CD14-positive monocyte (primary cell): ENCODE results near the gene CACNA2D1. TPM values are rescaled to one million over a fixed set of nuclear protein-coding genes. Genes with fewer than 3 reads are reported as not detected.

ENCODE experiments used
- DNase-seq, 3 donors: peaks; one replicate each; pipeline ENCODE4 v3.0.0-alpha.2; 2011 to 2022
- H2AFZ ChIP-seq: 2 replicates; pipeline ENCODE4 v1.6.0; 2012; ENCODE audit warnings: mild to moderate bottlenecking, low read depth, low read length, inconsistent platforms; ENCODE audit not compliant: insufficient read depth, poor library complexity, severe bottlenecking
- H3K27ac ChIP-seq, 2 donors: 1 replicate in 1 of 2; 2 replicates in 1 of 2; pipeline ENCODE4 v1.5.1; 2012 to 2013; ENCODE audit warnings: low read length in 2 of 2, control low read depth in 1 of 2, inconsistent platforms in 1 of 2, low read depth in 1 of 2, mild to moderate bottlenecking in 1 of 2
- H3K27me3 ChIP-seq, 2 donors: one replicate each; pipeline versions ENCODE4 v1.6.0 to v1.6.1; 2011 to 2013; ENCODE audit warnings: low read length in 2 of 2; ENCODE audit not compliant: control insufficient read depth in 2 of 2, insufficient read depth in 2 of 2
- H3K36me3 ChIP-seq, 2 donors: replicated peaks in 1 of 2; 1 replicate in 1 of 2; 2 replicates in 1 of 2; pipeline versions ENCODE4 v1.5.1 to v1.6.1; 2012 to 2013; ENCODE audit warnings: low read length in 2 of 2, control low read depth in 1 of 2, inconsistent platforms in 1 of 2, mild to moderate bottlenecking in 1 of 2; ENCODE audit not compliant: insufficient read depth in 2 of 2, control insufficient read depth in 1 of 2
- H3K4me1 ChIP-seq, 2 donors: 1 replicate in 1 of 2; 2 replicates in 1 of 2; pipeline versions ENCODE4 v1.5.1 to v1.6.1; 2012 to 2013; ENCODE audit warnings: low read length in 2 of 2, control low read depth in 1 of 2, inconsistent platforms in 1 of 2, mild to moderate bottlenecking in 1 of 2, moderate library complexity in 1 of 2; ENCODE audit not compliant: insufficient read depth in 2 of 2, control insufficient read depth in 1 of 2
- H3K4me2 ChIP-seq: replicated peaks from 2 replicates; pipeline ENCODE3; 2012; ENCODE audit warnings: low read length, moderate library complexity, mild to moderate bottlenecking; ENCODE audit not compliant: poor library complexity, severe bottlenecking; ENCODE audit errors: extremely low read depth
- H3K4me3 ChIP-seq, 3 experiments: fragments of 200-600 bp in 1 of 3; sonication (generic) in 1 of 3; replicated peaks in 1 of 3; 1 replicate in 2 of 3; 2 replicates in 1 of 3; pipeline ENCODE4 v1.5.1; 2011 to 2013; ENCODE audit warnings: low read length in 3 of 3, mild to moderate bottlenecking in 3 of 3, control low read depth in 2 of 3, low read depth in 2 of 3, inconsistent platforms in 1 of 3, moderate library complexity in 1 of 3
- H3K79me2 ChIP-seq: 2 replicates; pipeline ENCODE4 v1.6.0; 2012; ENCODE audit warnings: mild to moderate bottlenecking, control low read depth, inconsistent platforms, low read length, moderate library complexity; ENCODE audit not compliant: insufficient read depth
- H3K9ac ChIP-seq: 2 replicates; pipeline ENCODE4 v1.6.0; 2017; ENCODE audit warnings: low read length, mild to moderate bottlenecking; ENCODE audit not compliant: insufficient read depth, poor library complexity, severe bottlenecking
- H3K9me3 ChIP-seq, 2 donors: replicated peaks in 1 of 2; 1 replicate in 1 of 2; 2 replicates in 1 of 2; pipeline versions ENCODE4 v1.5.1 to v1.6.1; 2012 to 2013; ENCODE audit warnings: low read length in 2 of 2, control low read depth in 1 of 2; ENCODE audit not compliant: control insufficient read depth in 1 of 2, insufficient read depth in 1 of 2
- H4K20me1 ChIP-seq: 2 replicates; pipeline ENCODE4 v1.6.0; 2012; ENCODE audit warnings: mild to moderate bottlenecking, low read length, control low read depth, moderate library complexity; ENCODE audit not compliant: insufficient read depth
- H3K27ac Mint-ChIP-seq, 7 donors: one replicate each; pipeline ENCODE4 v1.8.0; 2020; ENCODE audit warnings: mild to moderate bottlenecking in 7 of 7, mixed read lengths in 7 of 7, moderate library complexity in 6 of 7, inconsistent platforms in 2 of 7
- H3K27me3 Mint-ChIP-seq, 3 donors: one replicate each; pipeline ENCODE4 v1.8.0; 2021 to 2022; ENCODE audit warnings: low read depth in 3 of 3, mild to moderate bottlenecking in 3 of 3, mixed read lengths in 3 of 3, moderate library complexity in 3 of 3, inconsistent platforms in 1 of 3
- H3K36me3 Mint-ChIP-seq, 2 donors: one replicate each; pipeline ENCODE4 v1.8.0; 2020; ENCODE audit warnings: mixed read lengths in 2 of 2, inconsistent platforms in 1 of 2, mild to moderate bottlenecking in 1 of 2
- H3K4me1 Mint-ChIP-seq: one replicate; pipeline ENCODE4 v1.8.0; 2020; ENCODE audit warnings: mild to moderate bottlenecking, mixed read lengths
- H3K4me3 Mint-ChIP-seq, 2 donors: one replicate each; pipeline ENCODE4 v1.8.0; 2020; ENCODE audit warnings: mild to moderate bottlenecking in 2 of 2, mixed read lengths in 2 of 2, moderate library complexity in 1 of 2
- H3K9me3 Mint-ChIP-seq, 7 donors: one replicate each; pipeline ENCODE4 v1.8.0; 2020 to 2022; ENCODE audit warnings: mixed read lengths in 7 of 7, mild to moderate bottlenecking in 6 of 7, moderate library complexity in 6 of 7, inconsistent platforms in 2 of 7
- WGBS: methylation state at CpG from one replicate; pipeline ENCODE4 v1.1.5; 2013; ENCODE audit warnings: missing lambda C conversion rate; ENCODE audit not compliant: insufficient coverage; 5-methylcytosine and 5-hydroxymethylcytosine counted together
- intact Hi-C, 2 donors: fragments of 100-400 bp; cut with micrococcal nuclease; formaldehyde crosslinking; loops; one replicate each; pipeline versions ENCODE4 v1.15.0 to v1.15.1; 2023
- polyA plus RNA-seq, 3 donors: library from polyadenylated mRNA; depleted of rRNA in 1 of 3; unstranded in 2 of 3; stranded (reverse) in 1 of 3; fragments of 300-500 nt in 2 of 3; fragments of >200 nt in 1 of 3; fragmentation: Illumina TruSeq in 2 of 3; gene quantifications; 1 replicate in 2 of 3; 2 replicates in 1 of 3; pipeline ENCODE4 v1.2.3, GENCODE V29; 2012 to 2021
- TF ChIP-seq, protein P1 (sequence below): fragments of 200-600 bp; IDR thresholded peaks from one replicate; pipeline ENCODE4 v1.8.0; 2022; ENCODE audit warnings: antibody characterized with exemption, mild to moderate bottlenecking

Gene CACNA2D1
- polyA plus RNA-seq, 3 donors, result 0.02 TPM; not detected in 2

DNA sequence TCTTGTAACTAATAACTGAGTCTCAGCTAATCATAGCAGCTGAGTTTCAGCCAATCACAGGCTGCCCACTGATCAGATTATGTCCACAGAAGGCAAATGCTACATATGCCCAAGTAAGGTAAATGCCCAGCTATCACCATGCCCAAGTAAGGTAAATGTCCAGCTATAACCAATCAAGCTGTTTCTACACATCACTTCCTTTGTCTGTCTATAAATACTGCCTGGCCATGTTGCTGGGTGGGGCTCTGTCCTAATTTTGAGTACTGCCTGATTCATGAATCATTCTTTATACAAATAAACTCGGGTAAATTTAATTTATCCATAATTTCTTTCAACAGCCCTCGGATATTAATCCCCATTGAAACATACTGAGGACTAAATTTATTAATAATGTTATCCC lies 312.4 kb downstream of the CACNA2D1 start:
- no peaks in the 10 kb centered on the region for H3K9me3 ChIP-seq
- no peak overlapping the region for H2AFZ ChIP-seq
- H3K36me3 Mint-ChIP-seq, result no peaks in the 10 kb centered on the region
- no peaks in the 10 kb centered on the region for H4K20me1 ChIP-seq
- H3K27ac ChIP-seq, result no peak overlapping the region
- H3K4me1 Mint-ChIP-seq, result no peaks in the 10 kb centered on the region
- no peaks in the 10 kb centered on the region for H3K4me1 ChIP-seq
- H3K27me3 ChIP-seq, result no peaks in the 10 kb centered on the region
- H3K27ac Mint-ChIP-seq, result no peak overlapping the region
- no peaks in the 10 kb centered on the region for H3K36me3 ChIP-seq
- H3K27me3 Mint-ChIP-seq, result peaks cover 0 to 1% (median 0%) of the 10 kb centered on the region in 3 donors
- H3K9ac ChIP-seq, result no peak overlapping the region
- intact Hi-C loops, result no loop called here
- no peak overlapping the region for H3K4me3 ChIP-seq
- TF ChIP-seq, protein P1, sequence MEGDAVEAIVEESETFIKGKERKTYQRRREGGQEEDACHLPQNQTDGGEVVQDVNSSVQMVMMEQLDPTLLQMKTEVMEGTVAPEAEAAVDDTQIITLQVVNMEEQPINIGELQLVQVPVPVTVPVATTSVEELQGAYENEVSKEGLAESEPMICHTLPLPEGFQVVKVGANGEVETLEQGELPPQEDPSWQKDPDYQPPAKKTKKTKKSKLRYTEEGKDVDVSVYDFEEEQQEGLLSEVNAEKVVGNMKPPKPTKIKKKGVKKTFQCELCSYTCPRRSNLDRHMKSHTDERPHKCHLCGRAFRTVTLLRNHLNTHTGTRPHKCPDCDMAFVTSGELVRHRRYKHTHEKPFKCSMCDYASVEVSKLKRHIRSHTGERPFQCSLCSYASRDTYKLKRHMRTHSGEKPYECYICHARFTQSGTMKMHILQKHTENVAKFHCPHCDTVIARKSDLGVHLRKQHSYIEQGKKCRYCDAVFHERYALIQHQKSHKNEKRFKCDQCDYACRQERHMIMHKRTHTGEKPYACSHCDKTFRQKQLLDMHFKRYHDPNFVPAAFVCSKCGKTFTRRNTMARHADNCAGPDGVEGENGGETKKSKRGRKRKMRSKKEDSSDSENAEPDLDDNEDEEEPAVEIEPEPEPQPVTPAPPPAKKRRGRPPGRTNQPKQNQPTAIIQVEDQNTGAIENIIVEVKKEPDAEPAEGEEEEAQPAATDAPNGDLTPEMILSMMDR, result no peak
- no peak for DNase-seq
- H3K79me2 ChIP-seq, result no peaks in the 10 kb centered on the region
- no CpG with 5 or more reads among the region's 2 CpGs for WGBS
- H3K4me2 ChIP-seq, result no peak overlapping the region
- H3K9me3 Mint-ChIP-seq, result peaks cover 0 to 2% (median 0%) of the 10 kb centered on the region in 7 donors
- H3K4me3 Mint-ChIP-seq, result no peak overlapping the region

DNA sequence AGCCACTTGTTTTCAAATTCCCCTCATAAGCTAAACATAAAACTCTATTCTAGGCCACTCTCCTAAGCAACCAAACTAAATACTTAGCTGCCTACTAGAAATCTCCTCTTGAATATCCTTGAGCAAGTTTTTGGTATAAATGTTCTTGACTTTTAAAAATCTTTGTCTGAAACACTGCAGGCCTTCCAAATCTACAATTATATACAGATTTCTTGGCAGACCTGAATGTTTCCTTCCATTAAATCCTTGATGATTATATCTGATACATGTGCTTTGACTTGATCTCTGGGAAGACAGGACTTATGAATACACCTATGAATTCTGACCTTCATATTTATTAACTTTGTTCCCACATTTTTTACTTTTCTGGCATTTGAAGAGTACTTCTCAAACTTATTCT lies 314.5 kb downstream of the CACNA2D1 start:
- Histone ChIP-seq H3K27me3 (no peaks in the 10 kb centered on the region), H3K9ac (no peak overlapping the region), H4K20me1 (no peaks in the 10 kb centered on the region), H3K4me1 (no peaks in the 10 kb centered on the region), H3K27ac (no peak overlapping the region), H3K4me3 (no peak overlapping the region), H3K36me3 (no peaks in the 10 kb centered on the region), H3K4me2 (no peak overlapping the region), H3K79me2 (no peaks in the 10 kb centered on the region), H2AFZ (no peak overlapping the region), H3K9me3 (no peaks in the 10 kb centered on the region)
- no peak for DNase-seq
- H3K9me3 Mint-ChIP-seq, result peaks cover 0 to 5% (median 0%) of the 10 kb centered on the region in 7 donors
- H3K27me3 Mint-ChIP-seq, result peaks cover 0 to 3% (median 0%) of the 10 kb centered on the region in 3 donors
- no peaks in the 10 kb centered on the region for H3K36me3 Mint-ChIP-seq
- H3K27ac Mint-ChIP-seq, result no peak overlapping the region
- intact Hi-C loops, result no loop called here
- H3K4me1 Mint-ChIP-seq, result no peaks in the 10 kb centered on the region
- no peak overlapping the region for H3K4me3 Mint-ChIP-seq
- TF ChIP-seq, protein P1, result no peak
